Large intestine (tissue), 3 donors: ENCODE measurements around the gene SSX2IP. TPM values are rescaled to one million over a fixed set of nuclear protein-coding genes. Genes with fewer than 3 reads are reported as not detected.
A peak's percentile ranks its signal among the peaks of the same experiment; 100 is the strongest.
"Not testable (repeated sequence)": the region's sequence is repeated elsewhere in the genome, so short reads cannot be mapped to it uniquely, and the experiment has no call there.

Experiments used
- DNase-seq, 2 donors: peaks; one replicate each; pipeline versions ENCODE4 v3.0.0 to v3.0.0-alpha.2; 2013
- H3K27ac ChIP-seq: one replicate; pipeline ENCODE4 v1.5.1; 2013; ENCODE audit warnings: low read length
- H3K27me3 ChIP-seq: 2 replicates; pipeline ENCODE4 v1.6.1; 2013; ENCODE audit warnings: low read length; ENCODE audit not compliant: control insufficient read depth, insufficient read depth
- H3K36me3 ChIP-seq: 2 replicates; pipeline ENCODE4 v1.6.1; 2013; ENCODE audit warnings: low read length; ENCODE audit not compliant: control insufficient read depth, insufficient read depth
- H3K4me1 ChIP-seq: one replicate; pipeline ENCODE4 v1.6.1; 2013; ENCODE audit warnings: low read length; ENCODE audit not compliant: control insufficient read depth, insufficient read depth
- H3K4me3 ChIP-seq: one replicate; pipeline ENCODE4 v1.5.1; 2013; ENCODE audit warnings: low read length
- H3K9me3 ChIP-seq: one replicate; pipeline ENCODE4 v1.6.1; 2013; ENCODE audit warnings: mild to moderate bottlenecking, low read depth, low read length, moderate library complexity; ENCODE audit not compliant: control insufficient read depth
- WGBS: methylation state at CpG from one replicate; pipeline ENCODE4 v1.1.5; 2013; ENCODE audit warnings: low lambda C conversion rate; ENCODE audit not compliant: insufficient coverage; 5-methylcytosine and 5-hydroxymethylcytosine counted together
- polyA plus RNA-seq: library from polyadenylated mRNA; unstranded; fragments of 120-200 nt; gene quantifications from one replicate; pipeline ENCODE4 v1.2.1, GENCODE V29; 2013

The SSX2IP gene
- polyA plus RNA-seq, 1 donor: 96.4 TPM

DNA sequence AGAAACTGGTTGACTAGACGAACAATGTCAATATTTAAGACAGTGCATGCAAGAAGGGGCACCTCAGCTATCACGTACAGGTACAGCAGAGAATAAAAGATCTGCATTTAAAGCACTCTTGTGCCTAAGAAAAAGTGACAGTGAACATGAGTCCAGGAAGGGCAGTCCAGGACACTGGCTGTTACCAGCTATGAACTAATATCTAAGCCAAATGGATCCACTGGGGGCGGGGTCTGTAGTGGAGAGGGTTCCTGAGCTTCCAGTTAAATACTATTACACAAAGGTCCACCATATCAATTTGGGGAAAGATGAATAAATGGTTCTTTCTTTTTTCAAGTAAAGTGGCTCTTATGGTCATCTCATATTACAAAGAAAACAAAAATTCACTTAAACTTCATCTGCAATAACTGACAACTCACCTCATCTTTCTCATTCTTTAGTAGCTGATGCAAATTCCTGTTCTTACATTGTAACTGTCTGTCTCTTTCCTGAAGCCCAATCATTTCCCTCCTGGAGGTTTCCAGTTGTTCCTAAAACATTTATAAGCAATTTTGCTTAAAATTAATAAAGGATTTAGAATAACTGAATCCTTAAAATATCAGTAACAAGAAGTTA, 24.5 kb downstream of the SSX2IP start:
- DNase-seq: no peak
- no peaks in the 10 kb centered on the region for H3K27me3 ChIP-seq
- H3K9me3 ChIP-seq: no peaks in the 10 kb centered on the region
- no peak overlapping the region for H3K4me3 ChIP-seq
- H3K27ac ChIP-seq: no peak overlapping the region
- no CpG with 5 or more reads among the region's 3 CpGs for WGBS
- H3K4me1 ChIP-seq: no peaks in the 10 kb centered on the region
- peaks cover 39% of the 10 kb centered on the region for H3K36me3 ChIP-seq

DNA sequence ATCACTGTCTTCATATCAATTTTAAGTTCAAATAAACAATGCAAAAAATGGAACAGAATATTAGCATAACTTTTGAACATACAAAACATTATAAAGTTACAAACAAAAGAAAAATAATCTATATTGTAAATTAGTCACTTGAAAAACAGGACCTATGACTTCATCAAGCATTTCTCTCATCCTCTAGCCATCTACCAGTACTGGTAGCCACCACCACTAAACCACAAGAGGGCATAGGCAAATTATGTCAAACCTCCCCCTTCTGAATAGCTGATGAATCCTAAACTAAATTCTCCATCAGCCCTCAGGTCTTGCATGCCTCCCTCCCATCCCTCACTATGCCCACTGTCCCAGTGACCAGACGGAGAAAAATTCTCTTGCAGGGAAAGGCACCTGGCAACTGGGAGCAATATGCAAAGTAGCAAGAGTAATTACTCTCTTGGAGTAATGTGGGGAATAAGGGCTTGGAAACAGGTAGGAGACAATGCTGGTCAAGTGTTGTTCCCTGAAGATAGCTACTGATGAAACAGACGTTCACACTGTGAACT, 37.1 kb downstream of the SSX2IP start:
- no CpG with 5 or more reads among the region's 2 CpGs for WGBS

DNA sequence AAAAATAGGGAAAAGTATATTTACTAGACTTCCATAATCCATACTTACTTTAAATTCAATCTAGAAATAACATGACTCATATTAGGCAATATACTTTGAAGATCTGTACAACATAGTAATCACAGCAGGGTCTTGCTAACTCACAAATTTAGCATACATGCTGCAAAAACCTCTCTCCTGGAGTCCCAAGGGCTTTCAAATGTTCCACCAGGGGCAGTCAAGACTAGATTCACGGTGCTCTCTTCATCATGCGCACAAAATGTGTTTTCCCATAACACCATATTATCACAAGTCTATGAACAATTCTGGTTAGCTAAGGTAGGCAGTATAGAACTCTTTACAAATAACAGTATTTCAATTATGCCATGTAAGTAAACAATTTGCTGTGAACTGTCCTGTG, 45.8 kb downstream of the SSX2IP start:
- no peak overlapping the region for H3K27ac ChIP-seq
- no peak for DNase-seq
- 100% methylated on average over 1 of the region's 2 CpGs for WGBS
- no peak overlapping the region for H3K4me3 ChIP-seq
- no peaks in the 10 kb centered on the region for H3K27me3 ChIP-seq
- peaks cover 11% of the 10 kb centered on the region for H3K36me3 ChIP-seq
- H3K9me3 ChIP-seq: no peaks in the 10 kb centered on the region
- H3K4me1 ChIP-seq: peaks cover 13% of the 10 kb centered on the region

More for the DNA sequence above, 37.1 kb downstream of the SSX2IP start:
- H3K9me3 ChIP-seq: no peaks in the 10 kb centered on the region
- no peaks in the 10 kb centered on the region for H3K27me3 ChIP-seq
- no peak overlapping the region for H3K4me3 ChIP-seq
- H3K27ac ChIP-seq: no peak overlapping the region
- no peaks in the 10 kb centered on the region for H3K4me1 ChIP-seq
- peaks cover 46% of the 10 kb centered on the region for H3K36me3 ChIP-seq
- DNase-seq: no peak

DNA sequence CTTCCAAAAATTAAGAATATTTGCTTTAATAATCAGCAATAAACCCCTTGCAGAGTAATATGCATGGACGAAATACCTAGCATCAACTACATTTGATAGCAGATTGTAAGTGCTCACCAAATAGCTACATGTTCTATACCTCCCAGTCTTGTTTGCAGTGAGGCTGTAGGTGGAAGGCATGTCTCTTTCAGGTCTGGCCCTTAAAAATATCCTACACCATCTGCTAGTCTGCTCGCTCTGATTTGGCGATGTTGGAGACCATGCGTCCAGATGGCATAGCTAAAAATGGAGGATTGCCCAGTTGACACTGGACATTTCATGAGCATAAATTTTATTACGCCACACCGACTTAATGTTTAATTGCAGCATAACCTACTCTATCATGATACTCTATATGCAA, 47.1 kb downstream of the SSX2IP start:
- peaks cover 6% of the 10 kb centered on the region for H3K36me3 ChIP-seq
- H3K9me3 ChIP-seq: no peaks in the 10 kb centered on the region
- DNase-seq: peak in 1 of 2 donors; percentile 21
- no CpG with 5 or more reads among the region's 6 CpGs for WGBS
- peaks cover 13% of the 10 kb centered on the region for H3K4me1 ChIP-seq
- peak overlapping the region; percentile 67 for H3K27ac ChIP-seq
- no peaks in the 10 kb centered on the region for H3K27me3 ChIP-seq
- H3K4me3 ChIP-seq: no peak overlapping the region

DNA sequence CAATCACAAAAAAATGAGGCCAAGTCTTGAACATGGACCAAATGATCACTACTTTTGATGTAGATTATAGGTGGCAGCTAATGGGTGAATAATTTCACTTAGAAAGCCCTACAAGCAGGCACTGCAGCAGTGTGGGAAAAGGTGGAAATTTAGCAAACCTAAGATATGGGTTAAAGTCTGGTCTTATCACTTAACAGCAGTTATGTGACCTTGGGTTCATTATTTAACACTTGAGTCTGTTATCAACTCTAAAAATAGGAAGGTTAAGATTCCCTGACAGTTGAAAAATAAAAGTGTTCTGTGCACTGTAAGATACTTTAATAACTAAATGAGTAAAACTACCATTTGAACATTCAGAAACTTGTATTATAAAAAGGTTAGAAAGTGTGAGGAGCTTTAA, 47.5 kb downstream of the SSX2IP start:
- H3K27ac ChIP-seq: peak overlapping the region; percentile 67
- H3K9me3 ChIP-seq: no peaks in the 10 kb centered on the region
- no peak overlapping the region for H3K4me3 ChIP-seq
- peaks cover 6% of the 10 kb centered on the region for H3K36me3 ChIP-seq
- no peaks in the 10 kb centered on the region for H3K27me3 ChIP-seq
- H3K4me1 ChIP-seq: peaks cover 13% of the 10 kb centered on the region
- peak; percentile 37 to 70 for DNase-seq

DNA sequence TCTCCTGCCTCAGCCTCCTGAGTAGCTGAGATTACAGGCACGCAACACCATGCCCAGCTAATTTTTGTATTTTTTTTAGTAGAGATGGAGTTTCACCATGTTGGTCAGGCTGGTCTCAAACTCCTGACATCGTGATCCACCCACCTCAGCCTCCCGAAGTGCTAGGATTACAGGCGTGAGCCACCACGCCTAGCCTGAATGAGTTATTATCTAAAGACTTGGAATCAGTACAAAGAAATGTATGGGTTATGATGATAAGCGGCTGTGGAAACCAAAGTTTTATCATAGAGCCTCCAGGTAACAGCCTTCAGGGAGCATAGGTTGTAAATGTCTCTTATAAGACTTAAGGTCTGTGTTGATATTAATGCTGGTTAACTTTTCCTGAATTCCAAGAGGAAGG, 50.5 kb downstream of the SSX2IP start:
- not testable (repeated sequence) for H3K27ac ChIP-seq, H3K36me3 ChIP-seq, H3K4me3 ChIP-seq, H3K9me3 ChIP-seq, H3K27me3 ChIP-seq
- peaks cover 22% of the 10 kb centered on the region for H3K4me1 ChIP-seq
- DNase-seq: peak in 1 of 2 donors; percentile 67
- WGBS: no CpG with 5 or more reads among the region's 6 CpGs

DNA sequence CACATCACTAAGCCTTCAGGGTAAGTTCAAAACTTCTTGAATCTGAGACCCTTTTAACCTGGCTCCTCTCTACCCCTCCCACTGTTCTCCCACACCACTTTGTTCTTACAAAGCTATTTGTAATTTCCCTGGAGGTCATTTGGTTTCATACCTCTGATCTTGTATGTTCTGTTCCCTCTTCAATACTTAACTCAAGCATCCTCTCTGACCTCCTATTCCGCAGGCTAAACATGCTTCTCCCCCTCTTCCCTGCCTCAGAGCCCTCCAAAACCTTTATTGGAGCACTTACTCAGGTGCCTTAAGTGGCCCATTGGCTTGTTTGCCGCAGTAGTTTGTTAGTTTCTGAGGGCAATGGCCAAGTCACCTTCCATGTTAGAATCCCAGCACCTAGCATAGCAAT, 54.8 kb downstream of the SSX2IP start:
- H3K27ac ChIP-seq: peak overlapping the region; percentile 96

DNA sequence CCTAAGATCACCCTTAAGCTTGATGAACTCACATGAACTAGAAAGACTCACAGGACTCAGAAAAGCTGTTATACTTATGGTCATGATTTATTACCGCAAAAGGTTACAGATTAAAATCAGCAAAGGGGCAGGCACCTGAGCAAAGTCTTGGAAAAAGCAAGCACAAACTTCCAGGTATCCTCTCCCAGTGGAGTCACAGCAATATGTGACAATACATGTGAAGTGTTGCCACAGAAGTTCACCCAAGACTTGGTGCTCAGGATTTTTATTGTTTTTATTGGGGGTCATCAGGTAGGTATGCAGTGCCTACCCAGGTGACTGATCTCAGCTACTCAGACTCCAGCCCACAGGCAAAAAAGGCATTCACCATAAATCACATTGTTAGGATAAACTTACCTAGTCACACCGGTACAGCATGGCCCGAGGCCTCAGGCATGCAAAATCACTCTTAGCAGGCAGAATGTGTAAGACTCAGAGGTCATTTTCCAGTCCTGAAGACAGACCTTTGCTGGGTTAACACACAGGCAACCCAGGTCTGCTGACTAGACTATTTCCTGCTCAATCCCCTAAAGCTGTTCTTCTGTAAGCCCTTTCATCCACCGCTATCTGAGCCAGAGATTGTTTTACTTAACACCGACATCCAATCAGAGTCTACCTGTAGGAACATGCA, 55.6 kb downstream of the SSX2IP start:
- H3K9me3 ChIP-seq: no peaks in the 10 kb centered on the region
- 18% methylated on average over 2 of the region's 5 CpGs for WGBS
- DNase-seq: peak; percentile 93 to 97
- peaks cover 46% of the 10 kb centered on the region for H3K4me1 ChIP-seq
- H3K27ac ChIP-seq: peak overlapping the region; percentile 96
- no peaks in the 10 kb centered on the region for H3K27me3 ChIP-seq
- H3K4me3 ChIP-seq: no peak overlapping the region
- no peaks in the 10 kb centered on the region for H3K36me3 ChIP-seq

More for the DNA sequence above, 54.8 kb downstream of the SSX2IP start:
- Histone ChIP-seq H3K27me3 (no peaks in the 10 kb centered on the region), H3K9me3 (no peaks in the 10 kb centered on the region), H3K4me3 (no peak overlapping the region), H3K36me3 (no peaks in the 10 kb centered on the region), H3K4me1 (peaks cover 46% of the 10 kb centered on the region)
- WGBS: no CpG with 5 or more reads among the region's 2 CpGs
- no peak for DNase-seq

DNA sequence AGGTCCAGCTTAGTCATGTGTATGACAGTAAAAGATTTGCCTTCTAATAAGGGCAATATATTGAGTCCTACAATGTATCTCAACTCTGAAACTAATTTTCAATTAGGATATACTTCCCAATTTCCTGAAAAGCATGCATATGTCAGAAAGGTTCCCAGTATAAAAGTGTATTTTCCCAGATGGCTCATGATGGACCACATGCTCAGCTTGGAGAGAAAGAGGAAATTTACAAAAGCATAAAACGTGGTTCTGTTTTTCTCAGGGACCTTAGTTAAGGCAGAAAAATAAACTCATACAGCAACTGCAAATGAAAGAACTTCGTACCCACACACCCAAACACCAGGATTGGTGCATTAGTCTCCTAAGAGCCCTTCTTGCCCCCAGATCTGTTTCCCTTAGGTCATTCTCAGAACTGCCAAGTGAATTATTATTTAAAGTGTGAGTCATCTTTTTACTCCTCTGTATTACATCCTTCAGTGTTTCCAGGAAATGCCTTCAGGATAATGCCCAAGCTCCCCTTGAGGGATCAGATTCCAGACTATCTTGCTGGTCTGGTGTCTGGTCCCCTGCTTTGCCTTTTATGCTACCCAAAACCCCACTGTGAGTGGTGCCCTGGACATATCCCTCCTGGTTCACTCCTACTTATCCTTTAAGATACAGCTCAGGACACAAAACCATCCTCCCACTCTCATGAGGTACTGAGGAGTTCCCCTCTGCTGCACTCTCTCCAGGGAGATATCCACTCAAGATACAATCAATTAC, 57.4 kb downstream of the SSX2IP start:
- H3K27me3 ChIP-seq: no peaks in the 10 kb centered on the region
- H3K9me3 ChIP-seq: no peaks in the 10 kb centered on the region
- peaks cover 46% of the 10 kb centered on the region for H3K4me1 ChIP-seq
- WGBS: 0% methylated on average over 1 of the region's 2 CpGs
- peak; percentile 91 to 96 for DNase-seq
- H3K36me3 ChIP-seq: no peaks in the 10 kb centered on the region
- peak overlapping the region; percentile 96 for H3K27ac ChIP-seq
- no peak overlapping the region for H3K4me3 ChIP-seq

DNA sequence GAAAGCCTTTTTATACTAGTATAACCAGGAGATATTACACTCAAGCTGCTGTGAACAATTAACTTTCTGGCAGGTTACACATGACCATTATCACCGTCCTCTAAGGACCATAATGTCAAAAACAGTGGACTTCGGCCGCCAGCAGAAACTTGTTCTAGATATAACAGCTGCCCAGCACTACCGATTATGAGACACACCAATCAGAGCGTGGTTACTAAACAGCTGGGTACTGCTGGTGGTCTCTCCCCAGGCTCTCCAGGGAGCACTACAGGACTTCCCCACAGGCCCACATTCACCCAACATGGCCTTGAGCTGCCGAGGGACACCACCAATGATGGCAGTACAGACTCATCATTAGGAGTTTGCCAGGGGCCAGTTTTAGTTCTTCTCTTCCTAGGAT, 58.1 kb downstream of the SSX2IP start:
- peak overlapping the region; percentile 96 for H3K27ac ChIP-seq
- no CpG with 5 or more reads among the region's 6 CpGs for WGBS

More for the DNA sequence above, 58.1 kb downstream of the SSX2IP start:
- Histone ChIP-seq H3K9me3 (no peaks in the 10 kb centered on the region), H3K27me3 (no peaks in the 10 kb centered on the region), H3K4me3 (no peak overlapping the region), H3K36me3 (no peaks in the 10 kb centered on the region), H3K4me1 (peaks cover 46% of the 10 kb centered on the region)
- peak; percentile 54 to 83 for DNase-seq
